Activated T-helper 2 cell treated with anti-CD3 and anti-CD28 coated beads, Interferon-gamma antibody, Interleukin-2, Interleukin-4, amounts not matched to agents 10 μg/mL and 5 μg/mL and 100 μg/mL, durations not matched to agents 14 hours and 24 hours and 36 hours (primary cell): Measurements from ENCODE around the gene KAT2A. TPM values are rescaled to one million over a fixed set of nuclear protein-coding genes. Genes with fewer than 3 reads are reported as not detected.
A peak's percentile ranks its signal among the peaks of the same experiment; 100 is the strongest.

ENCODE experiments used
- DNase-seq: peaks from one replicate; pipeline ENCODE4 v3.0.0; 2021; ENCODE audit warnings: low spot score
- H3K27ac Mint-ChIP-seq: one replicate; pipeline ENCODE4 v1.8.0; 2021; ENCODE audit warnings: mixed read lengths
- H3K27me3 Mint-ChIP-seq: one replicate; pipeline ENCODE4 v1.8.0; 2021; ENCODE audit warnings: low read depth, mixed read lengths
- H3K36me3 Mint-ChIP-seq: one replicate; pipeline ENCODE4 v1.8.0; 2021; ENCODE audit warnings: low read depth, mixed read lengths
- H3K4me1 Mint-ChIP-seq: one replicate; pipeline ENCODE4 v1.8.0; 2021; ENCODE audit warnings: low read depth, mixed read lengths
- H3K4me3 Mint-ChIP-seq: one replicate; pipeline ENCODE4 v1.8.0; 2021; ENCODE audit warnings: low read depth, mild to moderate bottlenecking, moderate library complexity, mixed read lengths
- H3K9me3 Mint-ChIP-seq: one replicate; pipeline ENCODE4 v1.8.0; 2021; ENCODE audit warnings: mixed read lengths
- intact Hi-C: fragments of 100-400 bp; cut with micrococcal nuclease; formaldehyde crosslinking; loops from one replicate; pipeline ENCODE4 v1.15.1; 2023
- total RNA-seq: library from RNA; stranded (reverse); gene quantifications from 2 replicates; pipeline ENCODE4 v1.2.3, GENCODE V29; 2022

KAT2A gene
- total RNA-seq, 1 donor from 2014 or later: 59.6 TPM

DNA sequence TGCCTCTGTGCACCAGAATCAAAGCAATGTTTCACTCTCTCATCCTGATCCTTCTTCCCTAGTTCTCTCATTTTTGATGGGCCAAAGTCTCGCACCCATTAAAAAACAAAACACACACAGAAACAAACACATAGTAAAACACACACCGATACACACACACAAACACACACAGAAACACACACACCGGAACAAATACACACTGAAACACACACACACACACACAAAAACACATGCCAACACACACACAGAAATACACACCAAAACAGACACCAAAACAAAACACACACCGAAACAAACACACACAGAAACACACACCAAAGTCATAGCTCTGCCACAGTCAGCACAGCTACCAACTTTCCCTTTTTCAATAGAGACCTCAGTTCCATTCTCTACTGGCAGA lies 10.1 kb upstream of the KAT2A start:
- Mint-ChIP-seq H3K4me1 (peaks cover 28% of the 10 kb centered on the region), H3K27me3 (no peaks in the 10 kb centered on the region), H3K36me3 (peaks cover 53% of the 10 kb centered on the region), H3K9me3 (no peaks in the 10 kb centered on the region), H3K27ac (peak overlapping the region; percentile 41), H3K4me3 (no peak overlapping the region)
- DNase-seq: no peak
- intact Hi-C loops: no loop called here

- Mint-ChIP-seq H3K9me3 (no peaks in the 10 kb centered on the region), H3K27me3 (no peaks in the 10 kb centered on the region), H3K27ac (no peak overlapping the region), H3K36me3 (peaks cover 53% of the 10 kb centered on the region), H3K4me3 (no peak overlapping the region), H3K4me1 (peaks cover 22% of the 10 kb centered on the region)
- no peak for DNase-seq
- intact Hi-C loops: no loop called here
Observed at GRCh38 chr17:42130310-42130936, 9.3 kb upstream of the KAT2A start.

GRCh38 chr17:42129109-42129837 lies 8.1 kb upstream of the KAT2A start:
- no peaks in the 10 kb centered on the region for H3K27me3 Mint-ChIP-seq
- H3K27ac Mint-ChIP-seq: no peak overlapping the region
- H3K4me3 Mint-ChIP-seq: no peak overlapping the region
- H3K4me1 Mint-ChIP-seq: peaks cover 19% of the 10 kb centered on the region
- H3K9me3 Mint-ChIP-seq: no peaks in the 10 kb centered on the region
- intact Hi-C loops: no loop called here
- DNase-seq: no peak
- peaks cover 59% of the 10 kb centered on the region for H3K36me3 Mint-ChIP-seq

DNA sequence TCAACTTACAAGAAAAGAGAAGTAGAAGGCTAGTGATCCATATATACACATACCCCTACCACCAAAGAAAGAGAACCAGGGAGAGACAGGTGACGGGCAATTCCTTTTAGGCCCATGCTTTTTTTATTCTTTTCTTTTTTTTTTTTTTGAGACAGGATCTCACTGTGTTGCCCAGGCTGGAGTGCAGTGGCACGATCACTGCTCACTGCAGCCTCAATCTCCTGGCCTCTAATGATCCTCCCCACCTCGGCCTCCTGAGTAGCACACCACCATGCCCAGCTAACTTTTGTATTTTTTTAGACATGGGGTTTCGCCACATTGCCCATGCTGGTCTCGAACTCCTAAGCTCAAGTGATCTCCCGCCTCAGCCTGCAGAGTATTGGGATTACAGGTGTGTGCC lies 6.2 kb upstream of the KAT2A start:
- Mint-ChIP-seq H3K27ac (no peak overlapping the region), H3K9me3 (no peaks in the 10 kb centered on the region), H3K4me3 (no peak overlapping the region), H3K4me1 (peaks cover 5% of the 10 kb centered on the region), H3K36me3 (peaks cover 59% of the 10 kb centered on the region), H3K27me3 (no peaks in the 10 kb centered on the region)
- DNase-seq: no peak
- intact Hi-C loops: no loop called here

DNA sequence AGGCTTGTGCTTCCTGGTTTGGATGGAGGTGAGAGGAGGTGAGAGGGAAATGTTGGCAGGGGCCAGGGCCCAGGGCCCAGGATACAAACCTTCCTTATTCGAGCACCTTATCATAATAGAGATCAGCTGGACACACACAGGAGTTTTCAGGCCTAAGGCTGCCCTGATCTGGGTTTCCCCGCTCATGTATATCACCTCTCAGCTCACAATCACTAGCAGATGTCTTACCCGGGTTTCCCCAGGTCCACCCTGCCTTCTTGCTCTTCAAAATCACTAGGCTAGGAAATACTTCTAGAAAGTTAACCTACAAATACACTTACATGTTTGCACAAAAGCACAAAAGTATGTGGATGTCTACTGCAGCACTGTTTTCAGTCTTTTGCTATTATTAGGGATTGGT lies 5.7 kb upstream of the KAT2A start:
- Mint-ChIP-seq H3K9me3 (no peaks in the 10 kb centered on the region), H3K27me3 (no peaks in the 10 kb centered on the region), H3K4me3 (no peak overlapping the region), H3K27ac (no peak overlapping the region), H3K4me1 (peaks cover 3% of the 10 kb centered on the region), H3K36me3 (peaks cover 59% of the 10 kb centered on the region)
- intact Hi-C loops: no loop called here
- no peak for DNase-seq

GRCh38 chr17:42125565-42125964 lies 4.4 kb upstream of the KAT2A start:
- H3K27me3 Mint-ChIP-seq: no peaks in the 10 kb centered on the region
- H3K9me3 Mint-ChIP-seq: no peaks in the 10 kb centered on the region
- H3K4me3 Mint-ChIP-seq: no peak overlapping the region
- H3K4me1 Mint-ChIP-seq: peaks cover 3% of the 10 kb centered on the region
- no peak for DNase-seq
- peaks cover 52% of the 10 kb centered on the region for H3K36me3 Mint-ChIP-seq
- intact Hi-C loops: no loop called here
- H3K27ac Mint-ChIP-seq: no peak overlapping the region

DNA sequence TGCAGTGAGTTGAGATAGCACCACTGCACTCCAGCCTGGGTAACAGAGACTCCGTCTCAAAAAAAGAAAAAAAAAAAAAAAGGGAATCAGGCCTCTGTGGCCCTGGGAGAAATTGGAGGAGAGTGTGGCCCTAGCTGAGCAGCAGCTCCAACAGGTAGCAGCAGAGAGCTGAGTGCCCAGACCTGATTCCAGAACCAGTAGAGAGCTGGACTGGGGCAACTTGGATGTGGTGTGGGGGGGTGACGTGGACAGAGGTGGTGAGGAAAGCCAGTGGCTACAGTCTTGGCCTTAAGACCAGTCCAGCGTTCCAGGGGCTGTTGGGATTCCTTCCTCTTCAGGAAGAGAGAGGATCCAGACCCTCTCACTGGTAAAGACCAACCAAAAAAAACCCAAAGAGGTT lies 3.1 kb upstream of the KAT2A start:
- Mint-ChIP-seq H3K27me3 (no peaks in the 10 kb centered on the region), H3K9me3 (no peaks in the 10 kb centered on the region), H3K36me3 (peaks cover 42% of the 10 kb centered on the region), H3K27ac (no peak overlapping the region), H3K4me1 (peaks cover 8% of the 10 kb centered on the region), H3K4me3 (no peak overlapping the region)
- intact Hi-C loops: no loop called here
- no peak for DNase-seq

DNA sequence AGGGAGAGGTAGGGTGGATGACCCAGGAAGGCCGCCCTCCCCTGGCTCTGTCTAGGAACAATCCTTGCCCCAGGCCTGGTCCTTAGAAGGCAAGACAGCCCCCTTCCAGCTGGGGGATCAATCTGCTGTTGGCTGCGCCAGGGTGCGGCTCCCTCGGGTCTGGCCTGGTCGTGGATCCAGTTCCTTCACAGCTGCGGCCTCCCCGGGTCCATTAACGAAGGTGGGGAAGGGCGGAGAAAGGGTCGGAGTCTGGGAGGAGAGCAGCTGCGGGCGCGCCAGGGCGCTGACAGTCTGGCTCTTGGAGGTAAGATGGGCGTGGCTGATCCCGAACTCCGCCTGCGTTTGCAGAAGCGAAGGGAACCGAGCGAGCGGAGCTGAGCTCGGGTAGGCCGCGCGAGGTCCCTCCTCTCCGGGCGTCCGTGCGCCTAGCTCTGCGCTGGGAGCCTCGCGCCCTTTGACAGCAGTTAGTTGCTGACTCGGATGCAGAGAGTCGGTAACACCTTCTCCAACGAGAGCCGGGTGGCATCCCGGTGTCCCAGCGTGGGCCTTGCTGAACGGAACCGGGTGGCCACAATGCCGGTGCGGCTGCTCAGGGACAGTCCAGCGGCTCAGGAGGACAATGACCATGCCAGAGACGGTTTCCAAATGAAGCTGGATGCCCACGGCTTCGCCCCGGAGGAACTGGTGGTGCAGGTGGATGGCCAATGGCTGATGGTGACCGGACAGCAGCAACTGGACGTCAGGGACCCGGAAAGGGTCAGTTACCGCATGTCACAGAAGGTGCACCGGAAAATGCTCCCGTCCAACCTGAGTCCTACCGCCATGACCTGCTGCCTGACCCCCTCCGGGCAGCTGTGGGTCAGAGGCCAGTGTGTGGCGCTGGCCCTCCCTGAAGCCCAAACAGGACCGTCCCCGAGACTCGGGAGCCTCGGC lies 1.5 kb upstream of the KAT2A start, which contains the start of gene HSPB9:
HSPB9 (plus strand) TSS at position 434 of the 933 bp plus-strand sequence; CDS start at position 481, 47 bp downstream.
- H3K36me3 Mint-ChIP-seq: peaks cover 37% of the 10 kb centered on the region
- no peak within 1 kb of the TSS for H3K27ac Mint-ChIP-seq
- peak within 1 kb of the TSS; percentile 76 for H3K4me3 Mint-ChIP-seq
- DNase-seq: no peak
- H3K9me3 Mint-ChIP-seq: no peaks in the 10 kb centered on the region
- intact Hi-C loops: no loop called here
- H3K27me3 Mint-ChIP-seq: no peaks in the 10 kb centered on the region
- H3K4me1 Mint-ChIP-seq: peaks cover 12% of the 10 kb centered on the region

DNA sequence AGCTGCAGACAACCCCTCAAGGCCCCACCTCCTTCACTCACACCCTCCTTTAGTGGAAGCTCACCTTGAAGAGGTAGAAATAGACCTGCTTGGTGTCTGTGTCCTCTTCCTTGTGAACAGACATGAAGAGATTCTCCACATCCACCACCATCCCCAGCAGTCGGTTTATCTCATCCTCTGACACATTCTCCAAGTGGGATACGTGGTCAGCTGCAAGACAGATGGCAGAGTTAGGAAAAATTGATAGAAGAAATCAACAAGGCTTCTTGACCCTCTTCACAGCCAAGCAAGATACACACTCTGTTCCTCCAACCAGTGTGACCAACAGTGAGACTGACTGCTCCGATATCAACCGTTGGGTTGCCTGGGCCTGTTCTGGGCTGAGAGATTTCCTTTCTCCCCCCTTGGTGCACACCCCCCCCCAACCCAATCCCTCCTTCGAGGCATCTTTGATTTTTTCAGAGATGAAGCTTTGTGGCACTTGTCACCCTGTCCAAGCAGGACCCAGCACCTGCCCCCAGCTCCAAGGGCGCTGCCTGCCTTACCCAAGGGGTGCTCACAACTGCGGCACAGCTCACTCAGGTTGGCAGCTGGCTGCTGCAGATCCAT lies 902 bp downstream of the KAT2A start:
- Mint-ChIP-seq H3K27ac (peak overlapping the region; percentile 46), H3K9me3 (no peaks in the 10 kb centered on the region), H3K27me3 (no peaks in the 10 kb centered on the region), H3K4me3 (peak overlapping the region; percentile 67), H3K4me1 (peaks cover 22% of the 10 kb centered on the region), H3K36me3 (peaks cover 35% of the 10 kb centered on the region)
- intact Hi-C loops: no loop called here
- no peak for DNase-seq

- Mint-ChIP-seq H3K27ac (no peak overlapping the region), H3K4me3 (peak overlapping the region; percentile 67), H3K27me3 (no peaks in the 10 kb centered on the region), H3K9me3 (no peaks in the 10 kb centered on the region), H3K36me3 (peaks cover 35% of the 10 kb centered on the region), H3K4me1 (peaks cover 22% of the 10 kb centered on the region)
- no peak for DNase-seq
- intact Hi-C loops: loop anchor here (5.0 kb wide), 1 partner anchor 63 kb away; the partner anchor contains the start of gene KCNH4
Observed at GRCh38 chr17:42119301-42119700, 1.9 kb downstream of the KAT2A start.

GRCh38 chr17:42118545-42118944 lies 2.6 kb downstream of the KAT2A start:
- Mint-ChIP-seq H3K27me3 (no peaks in the 10 kb centered on the region), H3K27ac (peak overlapping the region; percentile 65), H3K9me3 (no peaks in the 10 kb centered on the region), H3K36me3 (peaks cover 39% of the 10 kb centered on the region), H3K4me3 (peak overlapping the region; percentile 58), H3K4me1 (peaks cover 22% of the 10 kb centered on the region)
- no peak for DNase-seq
- intact Hi-C loops: loop anchor here (5.0 kb wide), 1 partner anchor 64 kb away; the partner anchor contains the start of gene KCNH4

GRCh38 chr17:42118126-42118510 lies 3.0 kb downstream of the KAT2A start:
- Mint-ChIP-seq H3K27ac (no peak overlapping the region), H3K9me3 (no peaks in the 10 kb centered on the region), H3K36me3 (peaks cover 41% of the 10 kb centered on the region), H3K4me3 (peak overlapping the region; percentile 58), H3K4me1 (peaks cover 22% of the 10 kb centered on the region), H3K27me3 (no peaks in the 10 kb centered on the region)
- DNase-seq: no peak
- intact Hi-C loops: loop anchor here (5.0 kb wide), 1 partner anchor 64 kb away; the partner anchor contains the start of gene KCNH4
